Dermis blood vessel endothelial cell (primary cell): ENCODE results near the gene EVA1C. TPM values are rescaled to one million over a fixed set of nuclear protein-coding genes. Genes with fewer than 3 reads are reported as not detected.
A peak's percentile ranks its signal among the peaks of the same experiment; 100 is the strongest.
"Not testable (repeated sequence)": the region's sequence is repeated elsewhere in the genome, so short reads cannot be mapped to it uniquely, and the experiment has no call there.

Experiments used
- DNase-seq: peaks from one replicate; pipeline ENCODE4 v3.0.0; 2010
- total RNA-seq: library from RNA; depleted of rRNA; stranded (reverse); fragments of >200 nt; gene quantifications from 2 replicates; pipeline ENCODE4 v1.2.3, GENCODE V29; 2014

The EVA1C gene
- total RNA-seq, 1 donor from 2014 or later: 39.7 TPM

DNA sequence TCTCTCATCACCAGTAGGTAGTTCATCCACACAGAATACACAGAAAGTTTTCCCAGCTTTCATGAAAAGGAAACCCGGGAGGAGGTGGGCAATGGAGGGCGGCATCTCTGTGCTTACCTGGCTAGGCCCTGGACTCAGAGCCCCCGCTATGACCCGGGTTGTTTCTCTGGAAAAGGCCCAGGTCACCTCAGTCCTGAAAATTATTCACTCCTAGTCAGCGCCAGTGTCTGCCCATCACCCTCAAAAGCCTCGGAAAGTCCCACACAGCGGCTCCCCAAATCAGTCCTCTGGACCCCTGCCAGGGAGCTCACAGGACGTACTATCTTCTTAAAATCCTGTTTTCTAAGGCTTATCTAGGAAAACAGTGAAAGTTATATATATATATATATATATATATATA, 121.6 kb downstream of the EVA1C start:
- no peak for DNase-seq

- DNase-seq: no peak
These were observed 123.1 kb downstream of the EVA1C start for GRCh38 chr21:32535612-32536011.

GRCh38 chr21:32537569-32537881, 125.0 kb downstream of the EVA1C start:
- DNase-seq: peak; percentile 27

- no peak for DNase-seq
These were observed 125.8 kb downstream of the EVA1C start for GRCh38 chr21:32538147-32538792.

GRCh38 chr21:32539378-32539777, 126.9 kb downstream of the EVA1C start:
- DNase-seq: no peak

DNA sequence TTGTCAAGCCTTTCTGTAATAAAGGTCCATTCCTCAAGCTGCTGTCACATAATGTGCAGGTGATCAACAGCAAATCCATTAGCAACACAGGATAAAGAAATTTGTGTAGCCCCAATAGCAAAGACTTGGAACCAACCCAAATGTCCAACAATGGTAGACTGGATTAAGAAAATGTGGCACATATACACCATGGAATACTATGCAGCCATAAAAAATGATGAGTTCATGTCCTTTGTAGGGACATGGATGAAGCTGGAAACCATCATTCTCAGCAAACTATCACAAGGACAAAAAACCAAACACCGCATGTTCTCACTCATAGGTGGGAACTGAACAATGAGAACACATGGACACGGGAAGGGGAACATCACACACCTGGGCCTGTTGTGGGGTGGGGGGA, 130.6 kb downstream of the EVA1C start:
- DNase-seq: not testable (repeated sequence)

- peak; percentile 65 for DNase-seq
These were observed 131.5 kb downstream of the EVA1C start for GRCh38 chr21:32543975-32544374.

DNA sequence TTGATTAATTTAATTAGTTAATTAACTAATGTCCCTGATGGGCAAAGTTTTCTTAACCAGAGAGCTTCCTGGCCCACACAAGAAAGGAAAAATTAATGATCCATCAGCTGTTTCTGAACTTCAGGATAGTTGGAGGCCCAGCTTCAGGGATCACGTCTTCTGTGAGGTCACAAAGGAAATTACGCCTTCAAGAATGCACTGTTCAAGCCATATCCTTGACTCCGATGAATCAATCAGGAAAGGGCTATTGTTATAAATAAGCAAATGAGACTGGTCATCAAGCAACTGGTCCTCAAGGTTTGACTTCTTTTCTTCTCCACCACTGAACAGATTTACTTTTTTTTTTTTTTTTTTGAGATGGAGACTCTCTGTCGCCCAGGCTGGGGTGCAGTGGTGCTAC, 132.2 kb downstream of the EVA1C start:
- DNase-seq: peak; percentile 96

GRCh38 chr21:32545948-32546441, 133.5 kb downstream of the EVA1C start:
- peak; percentile 62 for DNase-seq

DNA sequence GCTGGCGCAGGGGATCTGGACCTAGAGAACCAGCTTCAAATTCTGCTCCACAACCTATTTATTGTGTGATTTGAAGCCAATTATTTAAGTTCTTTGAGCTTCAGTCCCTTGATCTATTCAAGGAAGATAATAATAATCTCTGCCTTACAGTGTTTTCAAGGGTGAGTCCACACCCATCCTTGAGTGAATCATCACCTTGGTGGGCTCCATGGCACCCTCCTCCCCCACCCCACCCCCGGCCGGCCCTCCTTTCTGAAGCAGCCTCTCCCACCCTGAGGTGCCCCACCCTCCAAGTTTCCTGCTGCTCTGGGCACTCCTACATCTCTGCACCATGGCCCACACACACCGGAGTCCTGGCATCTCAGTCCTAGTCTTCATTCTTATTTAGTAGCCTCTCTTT, 134.5 kb downstream of the EVA1C start:
- no peak for DNase-seq

- DNase-seq: peak; percentile 42
These were observed 136.5 kb downstream of the EVA1C start for GRCh38 chr21:32548978-32549377.

- DNase-seq: no peak
These were observed 136.9 kb downstream of the EVA1C start for GRCh38 chr21:32549440-32549839.

DNA sequence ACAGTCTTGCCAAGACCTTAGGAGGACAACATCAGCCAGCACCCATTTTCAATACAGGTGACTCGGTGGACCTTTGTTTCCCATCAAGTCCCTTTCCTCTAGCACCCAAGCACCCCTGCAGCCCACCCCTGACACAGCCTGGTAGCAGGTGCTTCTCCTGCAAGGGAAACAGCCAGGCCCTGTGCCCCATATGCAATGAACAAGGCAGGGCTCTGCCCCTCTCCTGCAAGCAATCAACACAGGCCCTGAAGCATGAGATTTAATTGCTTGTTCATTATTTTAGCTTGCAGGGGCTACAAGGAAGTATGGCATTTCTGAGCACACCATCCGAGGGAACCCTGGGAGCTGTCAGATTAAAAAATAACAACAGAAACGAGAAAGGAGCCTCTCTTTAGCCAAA, 137.4 kb downstream of the EVA1C start:
- DNase-seq: no peak

DNA sequence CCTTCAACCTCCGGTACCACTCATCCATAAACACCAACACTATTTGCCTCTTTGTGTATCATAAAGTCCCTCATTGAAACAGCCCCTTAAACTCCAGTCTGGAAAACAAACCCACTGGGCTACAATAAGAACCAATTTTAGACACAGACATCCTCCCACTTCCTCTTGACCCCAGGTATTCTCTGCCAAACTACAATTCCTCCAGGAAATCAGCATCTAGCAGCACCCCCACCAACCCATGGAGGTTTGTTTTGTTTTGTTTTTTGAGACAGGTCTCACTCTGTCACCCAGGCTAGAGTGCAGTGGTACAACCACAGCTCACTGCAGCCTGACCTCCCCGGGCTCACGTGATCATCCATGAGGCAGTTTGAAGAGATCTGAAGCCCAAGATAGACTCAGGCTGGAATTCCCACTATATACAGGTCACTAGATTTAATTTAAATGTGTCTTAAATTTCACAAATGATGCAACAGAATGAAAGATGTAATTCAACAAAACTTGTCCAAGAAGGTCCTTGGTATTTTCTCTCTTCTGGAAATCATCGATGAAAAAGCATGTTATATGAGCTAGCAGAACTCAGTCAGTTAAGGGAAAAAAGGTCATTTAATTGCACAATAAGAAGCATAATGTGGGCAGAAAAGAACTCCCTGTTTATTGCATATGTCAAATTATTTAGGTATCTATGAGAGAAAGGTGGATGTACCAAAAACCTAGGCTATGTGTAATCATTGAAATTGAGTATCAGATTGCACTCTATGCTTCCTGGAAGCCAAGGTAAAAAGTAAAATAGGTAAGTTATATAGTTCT, 142.5 kb downstream of the EVA1C start:
- DNase-seq: no peak

GRCh38 chr21:32558106-32558505, 145.6 kb downstream of the EVA1C start:
- no peak for DNase-seq

- DNase-seq: no peak
These were observed 146.6 kb downstream of the EVA1C start for GRCh38 chr21:32559006-32559610.

DNA sequence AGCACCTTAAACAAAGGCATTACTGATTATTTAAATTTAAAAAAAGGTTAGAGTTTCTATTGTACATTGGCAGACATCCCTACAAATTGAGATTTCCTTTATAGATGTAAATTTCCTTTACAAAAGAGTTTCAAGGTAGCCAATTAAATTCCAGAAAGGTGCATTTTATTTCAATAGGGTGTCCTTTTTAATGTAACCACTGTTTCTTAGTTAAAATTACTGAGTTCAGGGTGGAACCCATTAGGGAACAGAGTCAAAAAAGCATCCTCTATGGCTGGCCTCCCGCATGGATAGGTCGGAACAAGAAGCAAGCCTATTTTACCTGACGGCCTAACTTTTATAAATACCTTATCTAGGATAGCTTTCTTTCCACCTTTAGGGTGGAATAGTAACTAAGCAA, 148.4 kb downstream of the EVA1C start:
- DNase-seq: no peak

DNA sequence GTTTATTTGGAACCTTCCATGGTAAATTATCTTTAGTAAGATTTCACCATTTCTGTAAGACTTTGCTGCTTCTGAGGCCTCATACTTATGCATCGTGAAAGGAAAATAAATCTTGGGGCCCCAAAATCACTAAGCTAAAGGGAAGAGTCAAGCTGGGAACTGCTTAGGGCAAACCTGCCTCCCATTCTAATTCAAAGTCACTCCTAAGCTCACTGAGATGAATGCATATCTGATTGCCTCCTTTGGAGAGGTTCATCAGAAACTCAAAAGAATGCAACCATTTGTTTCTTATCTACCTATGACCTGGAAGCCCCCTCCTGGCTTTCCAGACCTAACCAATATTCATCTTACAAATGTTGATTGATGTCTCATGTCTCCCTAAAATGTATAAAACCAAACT, 149.0 kb downstream of the EVA1C start:
- not testable (repeated sequence) for DNase-seq

DNA sequence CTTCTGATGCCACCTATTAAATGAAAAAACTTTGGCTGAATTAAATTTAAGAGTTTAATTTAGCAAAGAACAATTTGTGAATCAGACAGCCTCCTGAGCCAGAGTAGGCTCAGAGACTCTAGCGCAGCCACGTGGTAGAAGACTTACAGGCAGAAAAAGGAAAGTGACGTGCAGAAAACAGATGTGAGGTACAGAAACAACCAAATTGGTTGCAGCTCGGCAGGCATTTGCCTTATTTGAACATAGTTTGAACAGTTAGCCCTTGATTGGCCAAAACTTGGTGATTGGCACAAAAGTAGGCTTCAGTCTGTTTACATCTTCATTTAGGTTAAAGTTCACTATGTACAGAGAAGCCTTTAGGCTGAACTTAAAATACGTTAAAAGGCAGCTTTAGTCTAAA, 149.9 kb downstream of the EVA1C start:
- DNase-seq: peak; percentile 78

GRCh38 chr21:32562915-32563314, 150.4 kb downstream of the EVA1C start:
- no peak for DNase-seq
